ENCODE data around the gene TAF1B. TPM values are rescaled to one million over a fixed set of nuclear protein-coding genes. Genes with fewer than 3 reads are reported as not detected.

TAF1B gene
- 19.7 and 25.5 TPM in 2 replicates for total RNA-seq (2022)
- Bru-seq, nascent RNA: percentile 84 among the genes with signal in this experiment
- BruChase-seq, experiment 1, labeled RNA remaining after a 6-hour chase: percentile 70 among the genes with signal in this experiment
- BruChase-seq, experiment 2, labeled RNA remaining after a 2-hour chase: percentile 73 among the genes with signal in this experiment
- long read RNA-seq, transcript TAF1B-201 (15 exons, 2,387 nt): major isoform, 27 of 43 reads
- long read RNA-seq, partial matches to known transcripts: 11 of 43 reads
- long read RNA-seq, other reads (novel, unspliced or antisense): 4 of 43 reads

- H3K27ac Mint-ChIP-seq (ENCODE audit: low read depth, unreplicated experiment): peak within 1 kb of the TSS; percentile 92
- peaks cover 17% of the 10 kb centered on the region for H3K36me3 Mint-ChIP-seq (ENCODE audit: insufficient read depth, unreplicated experiment)
- TF ChIP-seq, protein P1, sequence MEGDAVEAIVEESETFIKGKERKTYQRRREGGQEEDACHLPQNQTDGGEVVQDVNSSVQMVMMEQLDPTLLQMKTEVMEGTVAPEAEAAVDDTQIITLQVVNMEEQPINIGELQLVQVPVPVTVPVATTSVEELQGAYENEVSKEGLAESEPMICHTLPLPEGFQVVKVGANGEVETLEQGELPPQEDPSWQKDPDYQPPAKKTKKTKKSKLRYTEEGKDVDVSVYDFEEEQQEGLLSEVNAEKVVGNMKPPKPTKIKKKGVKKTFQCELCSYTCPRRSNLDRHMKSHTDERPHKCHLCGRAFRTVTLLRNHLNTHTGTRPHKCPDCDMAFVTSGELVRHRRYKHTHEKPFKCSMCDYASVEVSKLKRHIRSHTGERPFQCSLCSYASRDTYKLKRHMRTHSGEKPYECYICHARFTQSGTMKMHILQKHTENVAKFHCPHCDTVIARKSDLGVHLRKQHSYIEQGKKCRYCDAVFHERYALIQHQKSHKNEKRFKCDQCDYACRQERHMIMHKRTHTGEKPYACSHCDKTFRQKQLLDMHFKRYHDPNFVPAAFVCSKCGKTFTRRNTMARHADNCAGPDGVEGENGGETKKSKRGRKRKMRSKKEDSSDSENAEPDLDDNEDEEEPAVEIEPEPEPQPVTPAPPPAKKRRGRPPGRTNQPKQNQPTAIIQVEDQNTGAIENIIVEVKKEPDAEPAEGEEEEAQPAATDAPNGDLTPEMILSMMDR (IDR thresholded peaks at IDR 0.05; ENCODE audit: unreplicated experiment): no peak
- BruUV-seq (replicated peaks): no TSS peak
- H3K27me3 Mint-ChIP-seq (ENCODE audit: insufficient read depth, unreplicated experiment): no peaks in the 10 kb centered on the region
- ChIA-PET POLR2A (interaction anchor here (0.6 to 5.0 kb wide), 35 partner anchors 9 to 604 kb away, joined by 3 to 113 read pairs (median 5); partner anchors contain the start of genes ADAM17, KLF11 and YWHAQ), CTCF (interaction anchor here (0.5 to 4.6 kb wide), 19 partner anchors 9 to 254 kb away, joined by 3 to 50 read pairs (median 4); no protein-coding TSS in a partner anchor)
- intact Hi-C loops (cut with micrococcal nuclease): loop anchor here (1.0 to 5.0 kb wide), 5 partner anchors 23 to 286 kb away; partner anchors contain the start of gene ADAM17
- peak; percentile 94 for DNase-seq (ENCODE audit: unreplicated experiment)
- H3K9me3 Mint-ChIP-seq (ENCODE audit: unreplicated experiment): no peaks in the 10 kb centered on the region
- peak within 1 kb of the TSS; percentile 82 for H3K4me3 Mint-ChIP-seq (ENCODE audit: unreplicated experiment)
- peaks cover 40% of the 10 kb centered on the region for H3K4me1 Mint-ChIP-seq (ENCODE audit: insufficient read depth, unreplicated experiment)
These were observed at the start of gene TAF1B for GRCh38 chr2:9843229-9844035. Gene TAF1B, plus strand, starts transcription at chr2:9843474. Its CDS starts 68 bp downstream, at chr2:9843542.

- no peaks in the 10 kb centered on the region for H3K9me3 Mint-ChIP-seq (ENCODE audit: unreplicated experiment)
- ChIA-PET POLR2A (no interaction called here), CTCF (no interaction called here)
- H3K27me3 Mint-ChIP-seq (ENCODE audit: insufficient read depth, unreplicated experiment): no peaks in the 10 kb centered on the region
- TF ChIP-seq, protein P1 (IDR thresholded peaks at IDR 0.05; ENCODE audit: unreplicated experiment): no peak
- H3K4me3 Mint-ChIP-seq (ENCODE audit: unreplicated experiment): no peak overlapping the region
- no peak overlapping the region for H3K27ac Mint-ChIP-seq (ENCODE audit: low read depth, unreplicated experiment)
- no TSS peak for BruUV-seq (replicated peaks)
- intact Hi-C loops (cut with micrococcal nuclease): no loop called here
- peaks cover 8% of the 10 kb centered on the region for H3K4me1 Mint-ChIP-seq (ENCODE audit: insufficient read depth, unreplicated experiment)
- H3K36me3 Mint-ChIP-seq (ENCODE audit: insufficient read depth, unreplicated experiment): no peaks in the 10 kb centered on the region
- DNase-seq (ENCODE audit: unreplicated experiment): no peak
These were observed 49.2 kb upstream of the TAF1B start for GRCh38 chr2:9793918-9794717.

DNA sequence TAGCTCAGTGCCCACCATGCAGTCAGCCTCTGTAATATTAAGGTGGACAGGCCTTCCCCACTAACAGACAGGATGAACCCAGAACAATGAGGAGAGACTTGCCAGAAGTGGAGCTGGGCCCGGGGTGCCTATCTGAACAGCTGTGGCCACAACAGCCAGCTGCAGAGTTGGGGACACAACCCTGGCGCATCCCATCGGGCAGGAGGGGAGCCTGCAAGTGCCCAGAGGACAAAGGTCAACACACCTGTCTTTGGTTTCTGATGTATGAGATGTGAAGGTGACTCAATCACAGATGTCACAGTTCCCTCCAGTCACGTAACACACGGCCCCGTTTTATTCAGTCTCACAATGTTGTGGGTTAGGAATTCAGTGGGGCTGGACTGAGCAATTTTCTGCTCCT, 48.2 kb upstream of the TAF1B start:
- Mint-ChIP-seq H3K36me3 (ENCODE audit: insufficient read depth, unreplicated experiment) (no peaks in the 10 kb centered on the region), H3K9me3 (ENCODE audit: unreplicated experiment) (no peaks in the 10 kb centered on the region), H3K4me3 (ENCODE audit: unreplicated experiment) (no peak overlapping the region), H3K27me3 (ENCODE audit: insufficient read depth, unreplicated experiment) (no peaks in the 10 kb centered on the region), H3K27ac (ENCODE audit: low read depth, unreplicated experiment) (no peak overlapping the region), H3K4me1 (ENCODE audit: insufficient read depth, unreplicated experiment) (peaks cover 16% of the 10 kb centered on the region)
- no TSS peak for BruUV-seq (replicated peaks)
- POLR2A ChIA-PET: no interaction called here
- DNase-seq (ENCODE audit: unreplicated experiment): no peak
- intact Hi-C loops (cut with micrococcal nuclease): no loop called here
- TF ChIP-seq, protein P1 (IDR thresholded peaks at IDR 0.05; ENCODE audit: unreplicated experiment): no peak
- CTCF ChIA-PET: interaction anchor here (0.6 to 0.9 kb wide), 4 partner anchors 19 to 337 kb away, joined by 3 read pairs; no protein-coding TSS in a partner anchor
